Testis (tissue), 3 donors: ENCODE results near the gene YBX1. TPM values are rescaled to one million over a fixed set of nuclear protein-coding genes. Genes with fewer than 3 reads are reported as not detected.

Source experiments
- DNase-seq: peaks from one replicate; pipeline ENCODE4 v3.0.0-alpha.2; 2019
- H3K27ac ChIP-seq, 2 donors: fragments of 200-600 bp; sonication (generic); one replicate each; pipeline ENCODE4 v1.5.1; 2019
- H3K27me3 ChIP-seq: fragments of 200-600 bp; sonication (generic); one replicate; pipeline ENCODE4 v1.5.1; 2019
- H3K36me3 ChIP-seq: fragments of 200-600 bp; sonication (generic); one replicate; pipeline ENCODE4 v1.5.1; 2017; ENCODE audit warnings: low read depth; ENCODE audit errors: missing control alignments
- H3K4me1 ChIP-seq: fragments of 200-600 bp; sonication (generic); one replicate; pipeline ENCODE4 v1.5.1; 2019
- H3K4me3 ChIP-seq, 2 donors: fragments of 200-600 bp; sonication (generic); one replicate each; pipeline ENCODE4 v1.5.1; 2017 to 2019
- H3K9me3 ChIP-seq: fragments of 200-600 bp; sonication (generic); one replicate; pipeline ENCODE4 v1.5.1; 2017
- CTCF ChIP-seq, 3 experiments: fragments of 450-650 bp in 2 of 3; fragments of 200-600 bp in 1 of 3; sonication (generic) in 1 of 3; IDR thresholded peaks; one replicate each; pipeline ENCODE4 v1.5.1; 2016 to 2019; ENCODE audit warnings: antibody characterized with exemption in 3 of 3, mild to moderate bottlenecking in 2 of 3, moderate library complexity in 1 of 3
- POLR2A ChIP-seq: fragments of 450-650 bp; IDR thresholded peaks from one replicate; pipeline ENCODE4 v1.6.1; 2017; ENCODE audit warnings: antibody characterized with exemption, mild to moderate bottlenecking, moderate library complexity
- WGBS, 2 donors: methylation state at CpG; one replicate each; pipeline ENCODE4 v1.1.5; 2018; 5-methylcytosine and 5-hydroxymethylcytosine counted together
- intact Hi-C: fragments of 100-400 bp; cut with DNase I; formaldehyde crosslinking; loops from one replicate; pipeline ENCODE4 v1.15.1; 2023; ENCODE audit warnings: low total_unique reads
- polyA plus RNA-seq: library from polyadenylated mRNA; stranded (reverse); fragments of 350-450 nt; fragmentation: Illumina TruSeq; extraction: RNeasy Lipid Tissue Mini Kit (QIAGEN cat#74804); gene quantifications from one replicate; pipeline ENCODE4 v1.2.3, GENCODE V29; 2014; ENCODE audit warnings: low read depth, low replicate concordance; ENCODE audit not compliant: insufficient read depth
- total RNA-seq, 2 donors: library from RNA; depleted of rRNA; stranded (reverse); fragments of >200 nt; gene quantifications; one replicate each; pipeline ENCODE4 v1.2.3, GENCODE V29; 2016

Gene YBX1
- total and polyA plus RNA-seq, 3 donors from 2014 or later = 798 to 2,470 (median 982) TPM

DNA sequence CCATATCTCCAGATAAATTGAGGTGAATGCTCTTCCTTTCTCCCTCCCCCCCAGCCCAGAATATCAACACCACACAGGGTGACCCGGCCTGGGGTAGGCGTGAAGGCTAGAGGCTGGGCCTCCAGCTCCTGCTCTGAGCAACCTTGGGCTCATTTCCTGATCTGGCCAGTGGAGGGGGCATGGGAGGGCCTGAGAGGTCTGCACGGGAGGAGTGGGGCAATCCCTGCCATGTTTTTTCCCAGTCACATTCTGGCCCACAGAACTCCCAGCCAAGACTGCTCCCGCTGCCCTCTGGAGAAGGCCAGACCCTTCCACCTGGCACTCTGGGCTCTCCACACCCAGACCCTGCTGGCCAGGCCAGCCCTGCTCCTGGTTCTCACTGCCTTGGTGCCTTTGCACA, 53.9 kb downstream of the YBX1 start:
- Histone ChIP-seq H3K4me1 (no peaks in the 10 kb centered on the region), H3K4me3 (no peak overlapping the region), H3K27ac (no peak overlapping the region), H3K27me3 (no peaks in the 10 kb centered on the region), H3K36me3 (no peaks in the 10 kb centered on the region), H3K9me3 (no peaks in the 10 kb centered on the region)
- TF ChIP-seq POLR2A = no peak
- no peak for TF ChIP-seq CTCF (IDR thresholded peaks at IDR 0.05)
- no peak for DNase-seq
- intact Hi-C loops = no loop called here
- WGBS, 2 donors = 63 to 79% methylated on average over 4 of the region's 4 CpGs

DNA sequence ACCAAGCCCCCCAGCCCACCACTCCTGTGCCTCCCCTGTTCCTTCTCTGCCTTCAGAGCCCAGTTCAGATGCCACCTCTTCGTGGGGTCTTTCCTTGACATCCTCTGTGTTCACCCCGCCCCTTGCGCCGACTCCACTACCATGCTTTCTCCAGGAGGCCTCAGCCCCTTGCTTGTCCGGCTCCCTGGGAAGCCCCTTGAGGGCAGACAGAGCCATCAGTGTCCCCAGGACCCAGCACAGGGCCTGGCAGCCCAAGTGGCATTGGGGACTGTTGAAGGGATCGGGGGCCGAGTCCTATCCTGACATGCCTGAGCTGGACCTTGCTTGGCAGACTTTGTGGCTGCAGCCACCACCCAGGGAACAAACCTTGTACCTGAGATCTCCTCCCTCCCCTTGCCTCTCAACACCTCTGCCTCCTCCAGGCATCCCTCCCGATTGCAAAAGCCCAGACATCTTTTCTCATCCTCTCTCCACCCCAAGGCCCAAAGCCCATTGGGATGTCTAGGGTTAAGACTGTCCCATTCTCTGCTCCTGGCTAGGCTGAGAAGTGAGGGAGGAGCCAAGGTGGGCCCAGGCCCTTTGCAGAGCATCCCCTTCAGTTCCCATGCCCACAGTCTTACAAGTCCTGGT, 54.5 kb downstream of the YBX1 start:
- H3K27me3 ChIP-seq = no peaks in the 10 kb centered on the region
- H3K4me1 ChIP-seq = no peaks in the 10 kb centered on the region
- H3K4me3 ChIP-seq = no peak overlapping the region
- TF ChIP-seq POLR2A = no peak
- TF ChIP-seq CTCF (IDR thresholded peaks at IDR 0.05) = no peak
- H3K9me3 ChIP-seq = no peaks in the 10 kb centered on the region
- DNase-seq = no peak
- H3K27ac ChIP-seq = no peak overlapping the region
- WGBS, 2 donors = 90 to 96% methylated on average over 8 of the region's 8 CpGs
- H3K36me3 ChIP-seq = no peaks in the 10 kb centered on the region
- intact Hi-C loops = no loop called here

- 55 to 77% methylated on average over 5 of the region's 5 CpGs for WGBS, 2 donors
- Histone ChIP-seq H3K4me1 (no peaks in the 10 kb centered on the region), H3K27ac (no peak overlapping the region), H3K4me3 (no peak overlapping the region), H3K9me3 (no peaks in the 10 kb centered on the region), H3K27me3 (no peaks in the 10 kb centered on the region), H3K36me3 (no peaks in the 10 kb centered on the region)
- intact Hi-C loops = no loop called here
- DNase-seq = no peak
- TF ChIP-seq POLR2A = no peak
Measured at GRCh38 chr1:42737257-42737656, 55.0 kb downstream of the YBX1 start.

DNA sequence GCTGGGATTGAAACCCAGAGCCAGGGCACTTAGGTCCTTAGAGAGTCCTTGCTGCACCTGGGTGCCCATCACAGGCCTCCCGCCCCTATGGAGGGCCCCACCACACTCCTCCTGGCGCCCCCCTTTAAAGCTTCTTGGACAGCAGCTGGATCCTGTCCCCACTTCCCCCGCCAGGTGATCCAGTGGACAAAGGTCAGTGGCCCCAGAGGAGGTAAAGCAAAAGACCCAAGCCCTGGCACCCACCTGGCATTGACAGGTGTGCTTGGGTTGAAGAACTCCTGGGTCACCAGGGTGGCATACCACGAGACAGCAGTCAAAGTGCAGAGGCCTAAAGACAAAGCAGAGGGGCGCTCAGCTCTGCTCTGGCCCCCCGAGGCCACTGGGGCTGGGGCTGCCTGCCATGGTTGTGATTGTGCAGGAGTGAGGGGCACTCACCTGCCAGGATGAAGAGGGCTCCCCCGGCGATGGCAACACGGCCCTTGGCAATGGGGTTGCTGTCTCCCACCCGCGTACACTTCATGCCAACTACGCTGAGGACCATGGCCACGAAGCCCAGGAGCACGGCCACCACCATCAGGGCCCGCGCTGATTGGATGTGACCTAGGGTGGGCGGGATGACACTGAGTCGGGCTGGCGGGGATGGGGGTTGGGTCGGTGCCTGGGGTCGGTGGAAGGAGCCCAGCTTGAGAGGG, 55.9 kb downstream of the YBX1 start:
- no peaks in the 10 kb centered on the region for H3K36me3 ChIP-seq
- no peak for DNase-seq
- no peak for TF ChIP-seq CTCF (IDR thresholded peaks at IDR 0.05)
- TF ChIP-seq POLR2A = no peak
- 90 to 100% methylated on average over 12 to 21 of the region's 21 CpGs for WGBS, 2 donors
- no peaks in the 10 kb centered on the region for H3K27me3 ChIP-seq
- no peak overlapping the region for H3K27ac ChIP-seq
- intact Hi-C loops = no loop called here
- no peak overlapping the region for H3K4me3 ChIP-seq
- H3K9me3 ChIP-seq = no peaks in the 10 kb centered on the region
- no peaks in the 10 kb centered on the region for H3K4me1 ChIP-seq

DNA sequence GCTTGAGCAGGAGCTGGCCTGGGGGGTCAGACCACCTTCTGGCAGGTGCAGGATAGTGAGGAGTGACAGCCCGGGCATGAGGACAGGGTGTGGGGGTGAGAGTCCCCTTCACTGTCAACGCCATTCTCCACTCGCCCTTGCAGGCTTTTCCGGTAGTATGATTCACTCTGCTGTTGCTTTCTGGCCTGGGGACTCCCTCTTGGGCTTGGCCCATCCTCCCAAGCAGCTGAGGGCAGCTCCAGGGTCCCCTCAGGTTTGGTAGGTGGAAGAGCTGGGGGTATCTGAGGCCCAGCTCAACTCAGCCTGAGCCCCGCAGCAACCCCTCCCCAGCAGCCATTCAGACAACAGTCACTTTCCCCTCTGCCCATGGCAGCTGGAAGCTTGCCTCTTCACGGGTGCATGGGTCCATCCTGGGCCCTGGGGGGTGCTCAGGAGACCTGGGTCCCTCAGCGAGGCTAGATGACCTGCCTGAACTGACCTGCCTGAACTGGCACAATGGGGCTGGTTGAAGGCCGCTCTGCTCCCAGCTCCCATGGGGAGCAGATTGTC, 56.5 kb downstream of the YBX1 start:
- no peak overlapping the region for H3K27ac ChIP-seq
- H3K4me3 ChIP-seq = no peak overlapping the region
- no peak for DNase-seq
- H3K4me1 ChIP-seq = no peaks in the 10 kb centered on the region
- intact Hi-C loops = no loop called here
- no peaks in the 10 kb centered on the region for H3K9me3 ChIP-seq
- 85 to 96% methylated on average over 5 to 8 of the region's 8 CpGs for WGBS, 2 donors
- TF ChIP-seq POLR2A (no peak), CTCF (IDR thresholded peaks at IDR 0.05) (no peak)
- no peaks in the 10 kb centered on the region for H3K36me3 ChIP-seq
- H3K27me3 ChIP-seq = no peaks in the 10 kb centered on the region
